CD14-positive monocyte (primary cell): ENCODE results near the gene CDKAL1. TPM values are rescaled to one million over a fixed set of nuclear protein-coding genes. Genes with fewer than 3 reads are reported as not detected.

Experiments
- DNase-seq, 3 donors: peaks; one replicate each; pipeline ENCODE4 v3.0.0-alpha.2; 2011 to 2022
- H2AFZ ChIP-seq: 2 replicates; pipeline ENCODE4 v1.6.0; 2012; ENCODE audit warnings: mild to moderate bottlenecking, low read depth, low read length, inconsistent platforms; ENCODE audit not compliant: insufficient read depth, poor library complexity, severe bottlenecking
- H3K27ac ChIP-seq, 2 donors: 1 replicate in 1 of 2; 2 replicates in 1 of 2; pipeline ENCODE4 v1.5.1; 2012 to 2013; ENCODE audit warnings: low read length in 2 of 2, control low read depth in 1 of 2, inconsistent platforms in 1 of 2, low read depth in 1 of 2, mild to moderate bottlenecking in 1 of 2
- H3K27me3 ChIP-seq, 2 donors: one replicate each; pipeline versions ENCODE4 v1.6.0 to v1.6.1; 2011 to 2013; ENCODE audit warnings: low read length in 2 of 2; ENCODE audit not compliant: control insufficient read depth in 2 of 2, insufficient read depth in 2 of 2
- H3K36me3 ChIP-seq, 2 donors: replicated peaks in 1 of 2; 1 replicate in 1 of 2; 2 replicates in 1 of 2; pipeline versions ENCODE4 v1.5.1 to v1.6.1; 2012 to 2013; ENCODE audit warnings: low read length in 2 of 2, control low read depth in 1 of 2, inconsistent platforms in 1 of 2, mild to moderate bottlenecking in 1 of 2; ENCODE audit not compliant: insufficient read depth in 2 of 2, control insufficient read depth in 1 of 2
- H3K4me1 ChIP-seq, 2 donors: 1 replicate in 1 of 2; 2 replicates in 1 of 2; pipeline versions ENCODE4 v1.5.1 to v1.6.1; 2012 to 2013; ENCODE audit warnings: low read length in 2 of 2, control low read depth in 1 of 2, inconsistent platforms in 1 of 2, mild to moderate bottlenecking in 1 of 2, moderate library complexity in 1 of 2; ENCODE audit not compliant: insufficient read depth in 2 of 2, control insufficient read depth in 1 of 2
- H3K4me2 ChIP-seq: replicated peaks from 2 replicates; pipeline ENCODE3; 2012; ENCODE audit warnings: low read length, moderate library complexity, mild to moderate bottlenecking; ENCODE audit not compliant: poor library complexity, severe bottlenecking; ENCODE audit errors: extremely low read depth
- H3K4me3 ChIP-seq, 3 experiments: fragments of 200-600 bp in 1 of 3; sonication (generic) in 1 of 3; replicated peaks in 1 of 3; 1 replicate in 2 of 3; 2 replicates in 1 of 3; pipeline ENCODE4 v1.5.1; 2011 to 2013; ENCODE audit warnings: low read length in 3 of 3, mild to moderate bottlenecking in 3 of 3, control low read depth in 2 of 3, low read depth in 2 of 3, inconsistent platforms in 1 of 3, moderate library complexity in 1 of 3
- H3K79me2 ChIP-seq: 2 replicates; pipeline ENCODE4 v1.6.0; 2012; ENCODE audit warnings: mild to moderate bottlenecking, control low read depth, inconsistent platforms, low read length, moderate library complexity; ENCODE audit not compliant: insufficient read depth
- H3K9ac ChIP-seq: 2 replicates; pipeline ENCODE4 v1.6.0; 2017; ENCODE audit warnings: low read length, mild to moderate bottlenecking; ENCODE audit not compliant: insufficient read depth, poor library complexity, severe bottlenecking
- H3K9me3 ChIP-seq, 2 donors: replicated peaks in 1 of 2; 1 replicate in 1 of 2; 2 replicates in 1 of 2; pipeline versions ENCODE4 v1.5.1 to v1.6.1; 2012 to 2013; ENCODE audit warnings: low read length in 2 of 2, control low read depth in 1 of 2; ENCODE audit not compliant: control insufficient read depth in 1 of 2, insufficient read depth in 1 of 2
- H4K20me1 ChIP-seq: 2 replicates; pipeline ENCODE4 v1.6.0; 2012; ENCODE audit warnings: mild to moderate bottlenecking, low read length, control low read depth, moderate library complexity; ENCODE audit not compliant: insufficient read depth
- H3K27ac Mint-ChIP-seq, 7 donors: one replicate each; pipeline ENCODE4 v1.8.0; 2020; ENCODE audit warnings: mild to moderate bottlenecking in 7 of 7, mixed read lengths in 7 of 7, moderate library complexity in 6 of 7, inconsistent platforms in 2 of 7
- H3K27me3 Mint-ChIP-seq, 3 donors: one replicate each; pipeline ENCODE4 v1.8.0; 2021 to 2022; ENCODE audit warnings: low read depth in 3 of 3, mild to moderate bottlenecking in 3 of 3, mixed read lengths in 3 of 3, moderate library complexity in 3 of 3, inconsistent platforms in 1 of 3
- H3K36me3 Mint-ChIP-seq, 2 donors: one replicate each; pipeline ENCODE4 v1.8.0; 2020; ENCODE audit warnings: mixed read lengths in 2 of 2, inconsistent platforms in 1 of 2, mild to moderate bottlenecking in 1 of 2
- H3K4me1 Mint-ChIP-seq: one replicate; pipeline ENCODE4 v1.8.0; 2020; ENCODE audit warnings: mild to moderate bottlenecking, mixed read lengths
- H3K4me3 Mint-ChIP-seq, 2 donors: one replicate each; pipeline ENCODE4 v1.8.0; 2020; ENCODE audit warnings: mild to moderate bottlenecking in 2 of 2, mixed read lengths in 2 of 2, moderate library complexity in 1 of 2
- H3K9me3 Mint-ChIP-seq, 7 donors: one replicate each; pipeline ENCODE4 v1.8.0; 2020 to 2022; ENCODE audit warnings: mixed read lengths in 7 of 7, mild to moderate bottlenecking in 6 of 7, moderate library complexity in 6 of 7, inconsistent platforms in 2 of 7
- CTCF ChIP-seq: fragments of 200-600 bp; IDR thresholded peaks from one replicate; pipeline ENCODE4 v1.8.0; 2022; ENCODE audit warnings: antibody characterized with exemption, mild to moderate bottlenecking
- WGBS: methylation state at CpG from one replicate; pipeline ENCODE4 v1.1.5; 2013; ENCODE audit warnings: missing lambda C conversion rate; ENCODE audit not compliant: insufficient coverage; 5-methylcytosine and 5-hydroxymethylcytosine counted together
- intact Hi-C, 2 donors: fragments of 100-400 bp; cut with micrococcal nuclease; formaldehyde crosslinking; loops; one replicate each; pipeline versions ENCODE4 v1.15.0 to v1.15.1; 2023
- polyA plus RNA-seq, 3 donors: library from polyadenylated mRNA; depleted of rRNA in 1 of 3; unstranded in 2 of 3; stranded (reverse) in 1 of 3; fragments of 300-500 nt in 2 of 3; fragments of >200 nt in 1 of 3; fragmentation: Illumina TruSeq in 2 of 3; gene quantifications; 1 replicate in 2 of 3; 2 replicates in 1 of 3; pipeline ENCODE4 v1.2.3, GENCODE V29; 2012 to 2021

The CDKAL1 gene
- polyA plus RNA-seq, 3 donors = 3.2 to 12.4 (median 8.3) TPM

DNA sequence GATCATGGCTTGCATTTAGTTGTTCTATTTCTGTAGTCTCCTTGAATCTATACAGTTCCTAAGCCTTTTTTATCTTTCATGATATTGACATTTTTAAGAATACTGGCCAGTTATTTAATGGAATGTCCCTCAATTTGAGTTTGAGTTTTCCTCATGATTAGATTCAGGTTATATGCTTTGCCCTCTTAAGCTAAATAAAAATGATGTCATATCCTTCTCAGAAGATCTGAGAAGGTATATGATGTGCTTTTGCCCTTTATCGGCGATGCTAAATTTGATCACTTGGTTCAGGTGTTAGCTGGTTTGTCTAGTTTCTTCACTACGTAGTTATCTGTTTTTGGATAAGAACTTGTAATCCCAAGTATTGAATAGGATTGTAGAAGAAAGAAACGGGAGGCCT lies 549.5 kb downstream of the CDKAL1 start:
- peaks cover 9% of the 10 kb centered on the region for H3K4me1 Mint-ChIP-seq
- intact Hi-C loops = no loop called here
- Histone ChIP-seq H3K27ac (no peak overlapping the region), H3K4me3 (no peak overlapping the region), H3K79me2 (no peaks in the 10 kb centered on the region), H3K4me2 (no peak overlapping the region), H3K27me3 (no peaks in the 10 kb centered on the region), H2AFZ (no peak overlapping the region), H4K20me1 (no peaks in the 10 kb centered on the region), H3K9ac (no peak overlapping the region), H3K36me3 (peaks cover 0 to 10% of the 10 kb centered on the region in 2 donors), H3K4me1 (peaks cover 0 to 9% of the 10 kb centered on the region in 2 donors), H3K9me3 (no peaks in the 10 kb centered on the region)
- TF ChIP-seq CTCF = no peak
- H3K36me3 Mint-ChIP-seq = peaks cover 2 to 10% of the 10 kb centered on the region in 2 donors
- H3K27me3 Mint-ChIP-seq = peaks cover 0 to 1% (median 0%) of the 10 kb centered on the region in 3 donors
- no peak overlapping the region for H3K4me3 Mint-ChIP-seq
- no peak for DNase-seq
- WGBS = 70% methylated on average over 2 of the region's 4 CpGs
- peaks cover 0 to 6% (median 3%) of the 10 kb centered on the region in 7 donors for H3K9me3 Mint-ChIP-seq
- no peak overlapping the region for H3K27ac Mint-ChIP-seq

DNA sequence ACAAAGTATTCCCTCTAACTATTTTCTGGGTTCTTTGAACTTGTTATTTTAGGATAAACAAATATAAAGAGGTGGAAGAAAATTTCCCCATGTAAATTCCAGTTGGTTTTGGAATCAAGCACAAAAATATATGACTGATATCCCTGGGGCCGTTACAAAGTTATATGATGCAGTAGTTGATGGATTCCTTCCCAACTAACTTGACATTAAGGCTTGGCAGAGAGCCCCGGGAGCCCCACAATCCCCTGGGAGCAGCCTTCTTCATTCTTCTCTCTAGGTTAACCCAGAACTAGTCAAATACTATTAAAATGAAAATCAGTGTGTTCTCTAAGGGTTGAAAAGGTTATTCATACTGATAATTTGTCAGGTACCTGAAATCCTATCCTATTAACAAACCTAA lies 550.4 kb downstream of the CDKAL1 start:
- H3K36me3 Mint-ChIP-seq = peaks cover 2 to 7% of the 10 kb centered on the region in 2 donors
- no peak overlapping the region for H3K4me3 ChIP-seq
- no peak overlapping the region for H3K27ac Mint-ChIP-seq
- intact Hi-C loops = no loop called here
- WGBS = no CpG with 5 or more reads among the region's 2 CpGs
- no peak overlapping the region for H3K27ac ChIP-seq
- H3K9ac ChIP-seq = no peak overlapping the region
- no peak for TF ChIP-seq CTCF
- H3K4me3 Mint-ChIP-seq = no peak overlapping the region
- peaks cover 0 to 10% of the 10 kb centered on the region in 2 donors for H3K36me3 ChIP-seq
- peaks cover 9% of the 10 kb centered on the region for H3K4me1 Mint-ChIP-seq
- no peaks in the 10 kb centered on the region for H3K79me2 ChIP-seq
- H2AFZ ChIP-seq = no peak overlapping the region
- no peaks in the 10 kb centered on the region for H3K27me3 ChIP-seq
- H3K9me3 ChIP-seq = no peaks in the 10 kb centered on the region
- H3K4me2 ChIP-seq = no peak overlapping the region
- H3K27me3 Mint-ChIP-seq = peaks cover 0 to 1% (median 0%) of the 10 kb centered on the region in 3 donors
- H4K20me1 ChIP-seq = no peaks in the 10 kb centered on the region
- no peak for DNase-seq
- peaks cover 0 to 5% (median 0%) of the 10 kb centered on the region in 7 donors for H3K9me3 Mint-ChIP-seq
- H3K4me1 ChIP-seq = peaks cover 0 to 9% of the 10 kb centered on the region in 2 donors
